ENCODE results near the gene ARHGEF6. TPM values are rescaled to one million over a fixed set of nuclear protein-coding genes. Genes with fewer than 3 reads are reported as not detected.

ARHGEF6 gene
- total RNA-seq, 1 donor: 10.0 TPM

DNA sequence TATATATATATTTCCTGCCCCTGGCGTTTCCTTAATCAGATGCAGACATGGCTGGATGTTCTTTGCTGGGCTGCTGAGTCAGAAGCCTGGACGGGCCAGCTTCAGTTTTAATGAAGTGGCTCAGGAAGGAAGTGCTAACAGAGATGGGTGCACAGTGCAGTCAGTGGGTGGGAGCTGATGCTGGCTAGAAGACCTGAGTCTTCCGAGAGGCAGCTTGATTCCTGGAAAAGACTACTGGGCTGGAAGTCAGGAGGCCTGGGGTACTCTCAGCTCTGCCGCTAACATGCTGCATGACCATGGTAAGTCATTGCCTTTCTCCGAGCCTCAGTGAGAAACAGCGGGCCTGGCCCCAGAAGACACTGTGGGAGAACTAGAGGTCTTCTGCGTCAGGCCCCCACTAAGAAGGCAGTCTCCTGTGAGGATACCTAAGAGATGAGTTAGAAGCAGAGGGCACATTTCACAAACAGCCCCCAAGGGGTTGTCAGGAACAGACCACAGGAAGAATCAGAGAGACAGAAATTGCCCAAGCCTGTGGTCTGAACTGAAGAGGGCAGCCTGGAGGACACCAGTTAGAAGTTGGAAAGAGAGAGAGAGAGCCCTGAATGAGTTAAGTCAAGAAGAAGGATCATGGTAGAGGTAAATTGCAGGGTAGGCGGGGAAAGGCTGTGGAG lies 141.1 kb downstream of the ARHGEF6 start:
- DNase-seq (ENCODE audit: low read depth): peak; percentile 27
- no peak overlapping the region for H3K4me3 ChIP-seq (ENCODE audit: low read depth, low read length)
- TF ChIP-seq, protein P1, sequence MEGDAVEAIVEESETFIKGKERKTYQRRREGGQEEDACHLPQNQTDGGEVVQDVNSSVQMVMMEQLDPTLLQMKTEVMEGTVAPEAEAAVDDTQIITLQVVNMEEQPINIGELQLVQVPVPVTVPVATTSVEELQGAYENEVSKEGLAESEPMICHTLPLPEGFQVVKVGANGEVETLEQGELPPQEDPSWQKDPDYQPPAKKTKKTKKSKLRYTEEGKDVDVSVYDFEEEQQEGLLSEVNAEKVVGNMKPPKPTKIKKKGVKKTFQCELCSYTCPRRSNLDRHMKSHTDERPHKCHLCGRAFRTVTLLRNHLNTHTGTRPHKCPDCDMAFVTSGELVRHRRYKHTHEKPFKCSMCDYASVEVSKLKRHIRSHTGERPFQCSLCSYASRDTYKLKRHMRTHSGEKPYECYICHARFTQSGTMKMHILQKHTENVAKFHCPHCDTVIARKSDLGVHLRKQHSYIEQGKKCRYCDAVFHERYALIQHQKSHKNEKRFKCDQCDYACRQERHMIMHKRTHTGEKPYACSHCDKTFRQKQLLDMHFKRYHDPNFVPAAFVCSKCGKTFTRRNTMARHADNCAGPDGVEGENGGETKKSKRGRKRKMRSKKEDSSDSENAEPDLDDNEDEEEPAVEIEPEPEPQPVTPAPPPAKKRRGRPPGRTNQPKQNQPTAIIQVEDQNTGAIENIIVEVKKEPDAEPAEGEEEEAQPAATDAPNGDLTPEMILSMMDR (IDR thresholded peaks at IDR 0.05; ENCODE audit: insufficient read depth, low read length): no peak

DNA sequence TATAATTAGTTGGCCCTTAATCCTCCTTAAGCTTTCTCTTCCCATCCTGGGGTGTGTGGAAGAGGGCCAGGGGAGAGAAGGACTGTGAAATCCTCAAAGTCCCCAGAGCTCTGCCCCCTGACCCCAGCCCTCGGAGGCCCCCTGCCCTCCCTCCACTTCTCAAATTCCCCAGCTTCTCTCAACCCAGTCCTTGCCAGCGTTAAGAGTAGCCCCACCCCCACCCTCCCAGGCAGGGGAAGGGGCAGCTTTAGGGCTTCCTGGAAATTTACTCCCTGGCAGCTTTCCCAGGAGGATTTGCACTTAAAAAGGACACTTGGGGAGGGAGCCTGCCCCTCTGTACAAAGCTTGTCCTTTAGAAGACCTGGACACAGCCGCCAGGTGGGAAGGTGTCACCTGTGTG lies 144.6 kb downstream of the ARHGEF6 start:
- no peak for DNase-seq (ENCODE audit: low read depth)
- H3K4me3 ChIP-seq (ENCODE audit: low read depth, low read length): no peak overlapping the region
- TF ChIP-seq, protein P1 (IDR thresholded peaks at IDR 0.05; ENCODE audit: insufficient read depth, low read length): no peak

DNA sequence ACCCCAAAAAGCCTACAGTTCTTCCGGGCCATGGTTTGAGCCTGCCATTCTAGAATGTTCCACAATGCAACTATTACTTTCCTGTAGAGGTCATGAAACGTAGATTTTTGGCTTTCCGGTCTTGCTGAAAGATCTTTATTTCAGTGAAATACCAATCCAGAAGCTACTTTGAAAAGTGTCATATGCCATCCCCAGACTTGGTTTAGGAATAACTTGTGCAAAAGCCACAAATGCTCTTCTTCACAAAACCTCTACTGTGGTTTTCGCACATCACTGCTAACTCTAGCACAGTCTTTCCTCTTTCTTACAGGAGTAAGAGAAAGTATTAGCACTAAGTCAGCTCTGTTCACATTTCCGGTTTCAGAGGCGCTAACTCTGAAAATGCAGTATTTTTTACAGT lies 145.5 kb downstream of the ARHGEF6 start:
- no peak for DNase-seq (ENCODE audit: low read depth)
- H3K4me3 ChIP-seq (ENCODE audit: low read depth, low read length): no peak overlapping the region
- TF ChIP-seq, protein P1 (IDR thresholded peaks at IDR 0.05; ENCODE audit: insufficient read depth, low read length): no peak

DNA sequence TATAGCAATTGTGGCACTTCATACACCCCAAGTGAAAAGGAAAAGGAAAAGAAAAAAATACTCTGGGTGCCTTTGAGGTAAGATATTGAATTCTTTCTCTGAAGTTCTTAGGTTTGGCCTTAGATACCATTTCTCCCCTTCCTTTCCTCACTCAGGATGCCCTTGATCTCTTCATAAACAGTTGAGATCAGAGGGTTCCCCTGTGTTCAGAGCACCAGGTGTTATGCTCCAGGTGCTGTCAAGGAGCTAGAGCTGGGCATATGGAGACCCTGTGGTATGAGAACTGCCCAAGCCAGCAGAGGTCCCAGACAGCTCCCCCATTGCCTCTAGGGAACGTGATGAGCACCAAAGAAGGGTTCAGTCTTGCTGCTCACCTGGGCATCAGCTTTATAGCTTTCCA lies 149.9 kb downstream of the ARHGEF6 start:
- TF ChIP-seq, protein P1 (IDR thresholded peaks at IDR 0.05; ENCODE audit: insufficient read depth, low read length): no peak
- no peak for DNase-seq (ENCODE audit: low read depth)
- H3K4me3 ChIP-seq (ENCODE audit: low read depth, low read length): no peak overlapping the region

DNA sequence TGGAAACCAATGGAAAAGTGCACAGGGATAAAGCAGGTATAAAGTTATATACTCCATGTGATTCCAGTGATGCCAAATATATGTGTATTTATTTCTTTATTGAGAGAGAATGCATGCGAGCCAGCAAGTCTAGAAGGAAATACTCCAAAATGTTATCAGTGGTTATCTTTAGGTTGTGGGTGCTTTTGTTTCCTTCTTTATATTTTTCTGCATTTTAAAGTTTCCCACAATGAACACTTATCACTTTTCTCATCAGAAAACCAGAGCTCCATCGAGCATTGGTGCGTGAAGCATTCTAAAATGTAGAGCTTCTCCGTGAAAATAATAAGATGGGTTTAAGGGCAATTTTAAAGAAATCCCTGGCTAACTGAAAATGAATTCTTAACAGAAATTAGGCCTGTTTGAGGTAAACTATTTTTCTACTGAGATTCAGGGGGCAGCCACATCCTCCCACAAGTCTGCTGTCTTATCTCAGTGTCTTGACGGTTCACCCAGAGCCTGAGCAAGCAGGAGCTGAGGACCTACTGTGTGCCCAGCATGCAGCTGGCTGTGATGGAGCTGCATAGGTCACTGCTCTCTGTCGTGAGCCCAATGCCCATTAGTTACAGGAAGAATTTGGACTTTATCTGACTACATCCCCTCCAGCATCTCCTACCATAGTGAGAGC lies 151.5 kb downstream of the ARHGEF6 start:
- TF ChIP-seq, protein P1 (IDR thresholded peaks at IDR 0.05; ENCODE audit: insufficient read depth, low read length): no peak
- DNase-seq (ENCODE audit: low read depth): no peak
- H3K4me3 ChIP-seq (ENCODE audit: low read depth, low read length): no peak overlapping the region

DNA sequence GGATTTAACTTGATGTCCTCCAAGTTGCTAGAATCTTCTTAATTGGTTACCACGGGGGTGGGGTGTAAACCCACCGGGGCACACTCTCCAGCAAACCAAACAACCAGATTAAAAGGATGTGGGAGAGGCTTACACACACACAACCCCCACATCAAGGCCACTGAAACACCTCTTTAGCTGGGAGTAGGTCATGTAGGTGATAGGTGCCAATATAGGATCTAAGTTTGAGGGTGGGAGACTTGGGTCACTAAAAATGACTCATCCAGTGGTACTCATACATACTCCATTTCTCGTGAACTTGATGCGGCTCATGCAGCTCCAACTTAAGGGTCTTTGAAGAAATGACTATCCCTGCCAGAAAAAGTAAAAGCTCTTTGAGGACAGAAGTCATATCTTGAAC lies 153.3 kb downstream of the ARHGEF6 start:
- TF ChIP-seq, protein P1 (IDR thresholded peaks at IDR 0.05; ENCODE audit: insufficient read depth, low read length): no peak
- H3K4me3 ChIP-seq (ENCODE audit: low read depth, low read length): no peak overlapping the region

More for the DNA sequence above, 153.3 kb downstream of the ARHGEF6 start:
- DNase-seq (ENCODE audit: low read depth): no peak

Data from fibroblast of the aortic adventitia (primary cell).